Endothelial cell of umbilical vein (primary cell): ENCODE measurements around the gene ATP10A. TPM values are rescaled to one million over a fixed set of nuclear protein-coding genes. Genes with fewer than 3 reads are reported as not detected.

Experiments
- BruUV-seq: library from RNA; stranded (reverse); fragments of 400-500 nt; replicated peaks from 2 replicates; lab custom pipeline; 2021; lab: Mats Ljungman, UMichigan
- CTCF ChIA-PET: fragments of 300-600, 350-600 bp; sonication (Branson Sonifier 250); formaldehyde crosslinking; loops from one replicate; lab custom pipeline; 2021; ENCODE audit warnings: antibody characterized with exemption, inconsistent platforms; lab: Charles Lee
- POLR2A ChIA-PET: fragments of 300-600, 350-600 bp; sonication (Branson Sonifier 250); formaldehyde crosslinking; loops from one replicate; lab custom pipeline; 2021; ENCODE audit warnings: antibody characterized with exemption, inconsistent platforms; lab: Charles Lee
- DNase-seq: peaks from one replicate; pipeline ENCODE4 v3.0.0-alpha.2; 2011; ENCODE audit warnings: low read depth, low spot score
- FAIRE-seq: peaks from 2 replicates; lab custom pipeline; 2011; peaks lifted over from hg19 to GRCh38; lab: Jason Lieb, UNC
- H2AFZ ChIP-seq: 2 replicates; pipeline ENCODE4 v1.6.0; 2012; ENCODE audit warnings: low read depth, low read length, control low read depth, inconsistent platforms
- H3K27ac ChIP-seq: 2 replicates; pipeline ENCODE4 v1.5.1; 2011; ENCODE audit warnings: low read depth, mild to moderate bottlenecking, control low read depth, low read length, moderate library complexity; ENCODE audit not compliant: insufficient read depth
- H3K27me3 ChIP-seq, 2 experiments: 2 replicates each; pipeline versions ENCODE4 v1.6.0 to v1.6.1; 2011; ENCODE audit warnings: low read length in 2 of 2, mixed read lengths in 1 of 2; ENCODE audit not compliant: control insufficient read depth in 2 of 2, insufficient read depth in 2 of 2
- H3K36me3 ChIP-seq, 2 experiments: 2 replicates in 1 of 2; 3 replicates in 1 of 2; pipeline ENCODE4 v1.5.1; 2011; ENCODE audit warnings: low read length in 2 of 2, mild to moderate bottlenecking in 1 of 2, moderate library complexity in 1 of 2; ENCODE audit not compliant: control insufficient read depth in 2 of 2, insufficient read depth in 2 of 2; ENCODE audit errors: extremely low read depth in 1 of 2
- H3K4me1 ChIP-seq: 3 replicates; pipeline ENCODE4 v1.5.1; 2011; ENCODE audit warnings: mild to moderate bottlenecking, low read length; ENCODE audit not compliant: control insufficient read depth, insufficient read depth; ENCODE audit errors: extremely low read depth
- H3K4me2 ChIP-seq: 2 replicates; pipeline ENCODE4 v1.6.1; 2011; ENCODE audit warnings: low read length, control low read depth, mixed read lengths; ENCODE audit not compliant: insufficient read depth
- H3K4me3 ChIP-seq, 3 experiments: fragments of 200-600 bp in 1 of 3; sonication (generic), shearing (Covaris generic) in 1 of 3; replicated peaks in 1 of 3; 2 replicates each; pipeline ENCODE4 v1.5.1; 2011 to 2016; ENCODE audit warnings: control low read depth in 3 of 3, low read length in 3 of 3, mild to moderate bottlenecking in 2 of 3, inconsistent platforms in 1 of 3, low read depth in 1 of 3, moderate library complexity in 1 of 3; ENCODE audit not compliant: insufficient read depth in 1 of 3
- H3K79me2 ChIP-seq: 2 replicates; pipeline ENCODE4 v1.6.0; 2012; ENCODE audit warnings: low read length, inconsistent platforms; ENCODE audit not compliant: control insufficient read depth, insufficient read depth
- H3K9ac ChIP-seq: replicated peaks from 2 replicates; pipeline ENCODE3; 2011; ENCODE audit warnings: low read length, control low read depth; ENCODE audit not compliant: insufficient read depth; ENCODE audit errors: extremely low read depth
- H3K9me1 ChIP-seq: replicated peaks from 3 replicates; pipeline ENCODE4 v1.6.0; 2011; ENCODE audit warnings: mild to moderate bottlenecking, low read length; ENCODE audit not compliant: control insufficient read depth, insufficient read depth; ENCODE audit errors: extremely low read depth
- H3K9me3 ChIP-seq: replicated peaks from 2 replicates; pipeline ENCODE4 v1.5.1; 2012; ENCODE audit warnings: low read length, inconsistent platforms; ENCODE audit not compliant: control insufficient read depth, insufficient read depth
- H4K20me1 ChIP-seq: replicated peaks from 2 replicates; pipeline ENCODE3; 2011; ENCODE audit warnings: mild to moderate bottlenecking, low read length; ENCODE audit not compliant: control insufficient read depth, insufficient read depth; ENCODE audit errors: extremely low read depth
- EZH2 ChIP-seq: IDR thresholded peaks from 2 replicates; pipeline ENCODE4 v1.6.1; 2012; ENCODE audit warnings: borderline replicate concordance, low read depth, mild to moderate bottlenecking, moderate library complexity, low read length, inconsistent platforms; ENCODE audit not compliant: severe bottlenecking
- FOS ChIP-seq: IDR thresholded peaks from 2 replicates; pipeline ENCODE4 v1.6.1; 2011; ENCODE audit warnings: mild to moderate bottlenecking, low read length, moderate library complexity, borderline replicate concordance; ENCODE audit not compliant: insufficient read depth
- GATA2 ChIP-seq: IDR thresholded peaks from 2 replicates; pipeline ENCODE4 v1.7.0; 2011; ENCODE audit warnings: low read depth, mild to moderate bottlenecking, moderate library complexity, mixed read lengths, low read length; ENCODE audit not compliant: insufficient read length, insufficient read depth
- JUN ChIP-seq: IDR thresholded peaks from 2 replicates; pipeline ENCODE4 v1.6.1; 2011; ENCODE audit warnings: borderline replicate concordance, low read depth; ENCODE audit not compliant: insufficient read length, insufficient read depth
- MYC ChIP-seq: IDR thresholded peaks from one replicate; pipeline ENCODE4 v1.6.1; 2011; ENCODE audit warnings: mild to moderate bottlenecking, low read depth, low read length
- POLR2A ChIP-seq: IDR thresholded peaks from 2 replicates; pipeline ENCODE4 v1.6.1; 2012; ENCODE audit warnings: low read depth, mild to moderate bottlenecking, control low read depth, low read length
- POLR2AphosphoS5 ChIP-seq: IDR thresholded peaks from 2 replicates; pipeline ENCODE4 v1.6.1; 2012; ENCODE audit warnings: low read depth, mild to moderate bottlenecking, control low read depth, low read length, moderate library complexity; ENCODE audit not compliant: insufficient read depth
- dilution Hi-C: fragments of 300-500 bp; cut with MboI; formaldehyde crosslinking; loops from one replicate; pipeline ENCODE4 v1.15.0; 2019; ENCODE audit warnings: low sequenced_read_pairs; ENCODE audit not compliant: extremely low pct_ligation_motif_present
- intact Hi-C: fragments of 100-400 bp; cut with micrococcal nuclease; formaldehyde crosslinking; loops from one replicate; pipeline ENCODE4 v1.10.0; 2022
- polyA plus RNA-seq, 4 experiments: library from polyadenylated mRNA; depleted of rRNA in 3 of 4; stranded (reverse) in 3 of 4; unstranded in 1 of 4; fragments of >200 nt; gene quantifications; 2 replicates each; pipeline versions ENCODE4 v1.2.1 to v1.2.3, GENCODE V29; 2011 to 2012; ENCODE audit warnings: missing spikeins in 1 of 4
- total RNA-seq: library from RNA; stranded (reverse); gene quantifications from 2 replicates; pipeline ENCODE4 v1.2.3, GENCODE V29; 2021
- TF ChIP-seq, protein P1 (sequence below), 2 donors: IDR thresholded peaks; 1 replicate in 1 of 2; 2 replicates in 1 of 2; pipeline ENCODE4 v1.5.1; 2011; ENCODE audit warnings: low read length in 2 of 2, mild to moderate bottlenecking in 2 of 2, moderate library complexity in 2 of 2, control low read depth in 1 of 2, inconsistent platforms in 1 of 2, low read depth in 1 of 2; ENCODE audit not compliant: insufficient read depth in 1 of 2; ENCODE audit errors: extremely low read depth in 1 of 2
- TF ChIP-seq, protein P2 (sequence below): IDR thresholded peaks from 2 replicates; pipeline ENCODE4 v1.6.1; 2011; ENCODE audit not compliant: insufficient read depth, insufficient read length

Gene ATP10A
- total and polyA plus RNA-seq, 2 donors (not counting 3 experiments of a cell fraction or from before 2014, with no cell fraction given) = not detected

DNA sequence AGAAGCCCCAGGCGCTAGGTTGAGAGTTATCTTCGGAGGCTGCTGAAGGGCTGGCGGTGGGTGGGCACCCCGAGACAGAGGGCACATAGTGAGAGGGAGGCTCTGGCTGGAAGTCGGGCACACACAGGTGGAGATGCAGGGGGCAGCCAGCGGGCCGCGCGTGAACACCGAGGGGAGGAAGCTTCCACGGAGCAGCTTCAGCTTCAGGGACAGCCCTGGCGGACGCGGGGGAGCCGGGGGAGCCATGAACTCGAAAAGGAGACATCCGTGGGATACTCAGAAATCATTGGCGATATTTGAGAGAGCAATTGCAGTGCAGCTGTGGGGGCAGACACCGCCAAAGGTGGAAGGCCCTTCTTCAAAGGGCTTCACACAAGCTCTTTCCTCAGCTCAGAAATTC is 204.6 kb downstream of the ATP10A start:
- Histone ChIP-seq H4K20me1 (no peaks in the 10 kb centered on the region), H3K27me3 (no peaks in the 10 kb centered on the region), H3K9me1 (no peaks in the 10 kb centered on the region), H3K9me3 (peaks cover 8% of the 10 kb centered on the region), H3K27ac (no peak overlapping the region), H3K4me1 (no peaks in the 10 kb centered on the region), H3K36me3 (no peaks in the 10 kb centered on the region), H3K9ac (no peak overlapping the region), H3K79me2 (no peaks in the 10 kb centered on the region), H3K4me2 (no peak overlapping the region), H2AFZ (no peak overlapping the region), H3K4me3 (no peak overlapping the region)
- DNase-seq (no peak), FAIRE-seq (no peak)
- no TSS peak for BruUV-seq
- intact Hi-C loops = no loop called here
- no peak for TF ChIP-seq JUN
- TF ChIP-seq GATA2 = no peak
- no peak for TF ChIP-seq POLR2A
- TF ChIP-seq FOS = no peak
- no peak for TF ChIP-seq POLR2AphosphoS5
- TF ChIP-seq EZH2 = no peak
- TF ChIP-seq, protein P1, sequence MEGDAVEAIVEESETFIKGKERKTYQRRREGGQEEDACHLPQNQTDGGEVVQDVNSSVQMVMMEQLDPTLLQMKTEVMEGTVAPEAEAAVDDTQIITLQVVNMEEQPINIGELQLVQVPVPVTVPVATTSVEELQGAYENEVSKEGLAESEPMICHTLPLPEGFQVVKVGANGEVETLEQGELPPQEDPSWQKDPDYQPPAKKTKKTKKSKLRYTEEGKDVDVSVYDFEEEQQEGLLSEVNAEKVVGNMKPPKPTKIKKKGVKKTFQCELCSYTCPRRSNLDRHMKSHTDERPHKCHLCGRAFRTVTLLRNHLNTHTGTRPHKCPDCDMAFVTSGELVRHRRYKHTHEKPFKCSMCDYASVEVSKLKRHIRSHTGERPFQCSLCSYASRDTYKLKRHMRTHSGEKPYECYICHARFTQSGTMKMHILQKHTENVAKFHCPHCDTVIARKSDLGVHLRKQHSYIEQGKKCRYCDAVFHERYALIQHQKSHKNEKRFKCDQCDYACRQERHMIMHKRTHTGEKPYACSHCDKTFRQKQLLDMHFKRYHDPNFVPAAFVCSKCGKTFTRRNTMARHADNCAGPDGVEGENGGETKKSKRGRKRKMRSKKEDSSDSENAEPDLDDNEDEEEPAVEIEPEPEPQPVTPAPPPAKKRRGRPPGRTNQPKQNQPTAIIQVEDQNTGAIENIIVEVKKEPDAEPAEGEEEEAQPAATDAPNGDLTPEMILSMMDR (IDR thresholded peaks at IDR 0.05; ENCODE audit: extremely low read depth in 1 of 2, insufficient read depth in 1 of 2, low read depth in 1 of 2, low read length in 2 of 2) = no peak
- TF ChIP-seq MYC = no peak
- TF ChIP-seq, protein P2, sequence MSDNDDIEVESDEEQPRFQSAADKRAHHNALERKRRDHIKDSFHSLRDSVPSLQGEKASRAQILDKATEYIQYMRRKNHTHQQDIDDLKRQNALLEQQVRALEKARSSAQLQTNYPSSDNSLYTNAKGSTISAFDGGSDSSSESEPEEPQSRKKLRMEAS = no peak
- dilution Hi-C loops = no loop called here
- POLR2A ChIA-PET = no interaction called here
- CTCF ChIA-PET = no interaction called here
